ENCODE measurements around the gene NDRG4. TPM values are rescaled to one million over a fixed set of nuclear protein-coding genes. Genes with fewer than 3 reads are reported as not detected.

The NDRG4 gene
- total RNA-seq, 1 experiment from 2014 or later, result 8.6 TPM

GRCh38 chr16:58500430-58501241 lies 693 bp downstream of the NDRG4 start:
- ChIA-PET CTCF (interaction anchor here (0.6 to 1.9 kb wide), 11 partner anchors 9 to 256 kb away, joined by 3 to 13 read pairs (median 4); no protein-coding TSS in a partner anchor), POLR2A (interaction anchor here (0.8 to 1.3 kb wide), 5 partner anchors 9 to 371 kb away, joined by 3 to 6 read pairs (median 4); partner anchors contain the start of gene CFAP20), RAD21 (ENCODE audit: low non-redundant PET in 1 of 2, low total read pairs in 2 of 2, uncharacterized antibody in 2 of 2, unreplicated experiment in 2 of 2) (no interaction called here)
- Histone ChIP-seq H4K20me1 (ENCODE audit: insufficient read depth) (no peaks in the 10 kb centered on the region), H3K36me3 (ENCODE audit: control insufficient read depth in 1 of 2, insufficient read depth in 2 of 2, low read length in 2 of 2) (no peaks in the 10 kb centered on the region), H3K9ac (ENCODE audit: low read length) (peak overlapping the region; percentile 56), H3K9me2 (ENCODE audit: insufficient read depth) (no peaks in the 10 kb centered on the region), H3K27me3 (ENCODE audit: insufficient read depth, low read length) (no peaks in the 10 kb centered on the region), H3K79me2 (ENCODE audit: insufficient read depth, low read length) (no peaks in the 10 kb centered on the region), H3K9me3 (ENCODE audit: control insufficient read depth in 1 of 2, insufficient read depth in 1 of 2, low read depth in 1 of 2, low read length in 2 of 2) (no peaks in the 10 kb centered on the region), H3K4me1 (ENCODE audit: control insufficient read depth in 1 of 2, insufficient read depth in 2 of 2, low read length in 2 of 2) (peaks cover 4 to 32% of the 10 kb centered on the region in 2 experiments; a peak in 3 of 4 replicates), H3K27ac (ENCODE audit: low read depth, low read length) (peak overlapping the region; percentile 7; the same call in 1 of the 2 replicates), H3K4me2 (ENCODE audit: low read length) (peak overlapping the region; percentile 84), H3K4me3 (replicated peaks in 1 of 2; ENCODE audit: low read depth in 1 of 2, low read length in 2 of 2) (peak overlapping the region; percentile 57 to 60), H2AFZ (ENCODE audit: low read depth, low read length, poor library complexity, severe bottlenecking) (no peak overlapping the region)
- no peak for DNase-seq (ENCODE audit: low read depth, low spot score)
- intact Hi-C loops (cut with micrococcal nuclease), result no loop called here
- peak; percentile 23 for ATAC-seq
- TSS peak; percentile 58 for BruUV-seq (replicated peaks)
- no peak for TF ChIP-seq YY1 (IDR thresholded peaks at IDR 0.05; ENCODE audit: extremely low read depth, insufficient replicate concordance, low read depth, low read length)
- TF ChIP-seq, protein P1, sequence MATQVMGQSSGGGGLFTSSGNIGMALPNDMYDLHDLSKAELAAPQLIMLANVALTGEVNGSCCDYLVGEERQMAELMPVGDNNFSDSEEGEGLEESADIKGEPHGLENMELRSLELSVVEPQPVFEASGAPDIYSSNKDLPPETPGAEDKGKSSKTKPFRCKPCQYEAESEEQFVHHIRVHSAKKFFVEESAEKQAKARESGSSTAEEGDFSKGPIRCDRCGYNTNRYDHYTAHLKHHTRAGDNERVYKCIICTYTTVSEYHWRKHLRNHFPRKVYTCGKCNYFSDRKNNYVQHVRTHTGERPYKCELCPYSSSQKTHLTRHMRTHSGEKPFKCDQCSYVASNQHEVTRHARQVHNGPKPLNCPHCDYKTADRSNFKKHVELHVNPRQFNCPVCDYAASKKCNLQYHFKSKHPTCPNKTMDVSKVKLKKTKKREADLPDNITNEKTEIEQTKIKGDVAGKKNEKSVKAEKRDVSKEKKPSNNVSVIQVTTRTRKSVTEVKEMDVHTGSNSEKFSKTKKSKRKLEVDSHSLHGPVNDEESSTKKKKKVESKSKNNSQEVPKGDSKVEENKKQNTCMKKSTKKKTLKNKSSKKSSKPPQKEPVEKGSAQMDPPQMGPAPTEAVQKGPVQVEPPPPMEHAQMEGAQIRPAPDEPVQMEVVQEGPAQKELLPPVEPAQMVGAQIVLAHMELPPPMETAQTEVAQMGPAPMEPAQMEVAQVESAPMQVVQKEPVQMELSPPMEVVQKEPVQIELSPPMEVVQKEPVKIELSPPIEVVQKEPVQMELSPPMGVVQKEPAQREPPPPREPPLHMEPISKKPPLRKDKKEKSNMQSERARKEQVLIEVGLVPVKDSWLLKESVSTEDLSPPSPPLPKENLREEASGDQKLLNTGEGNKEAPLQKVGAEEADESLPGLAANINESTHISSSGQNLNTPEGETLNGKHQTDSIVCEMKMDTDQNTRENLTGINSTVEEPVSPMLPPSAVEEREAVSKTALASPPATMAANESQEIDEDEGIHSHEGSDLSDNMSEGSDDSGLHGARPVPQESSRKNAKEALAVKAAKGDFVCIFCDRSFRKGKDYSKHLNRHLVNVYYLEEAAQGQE (IDR thresholded peaks at IDR 0.05; ENCODE audit: low read depth), result no peak
- no peak for TF ChIP-seq ZFX (IDR thresholded peaks at IDR 0.05)
- TF ChIP-seq SRF (IDR thresholded peaks at IDR 0.05; ENCODE audit: low read depth), result no peak
- no peak for TF ChIP-seq ELF1 (IDR thresholded peaks at IDR 0.05; ENCODE audit: borderline replicate concordance, low read depth)
- TF ChIP-seq TCF7L2 (IDR thresholded peaks at IDR 0.05; ENCODE audit: borderline replicate concordance, extremely low read depth, insufficient read depth, insufficient read length), result no peak
- no peak for TF ChIP-seq SP1 (IDR thresholded peaks at IDR 0.05; ENCODE audit: low read depth)
- TF ChIP-seq SIN3A (IDR thresholded peaks at IDR 0.05; ENCODE audit: low read depth), result no peak
- no peak for TF ChIP-seq CBX3 (IDR thresholded peaks at IDR 0.05; ENCODE audit: low read depth)
- no peak for TF ChIP-seq EZH2phosphoT487 (IDR thresholded peaks at IDR 0.05; ENCODE audit: borderline replicate concordance)
- TF ChIP-seq CEBPB (IDR thresholded peaks at IDR 0.05; ENCODE audit: low read depth), result no peak

Data from HCT116 (cell line).